H1 (cell line): Measurements from ENCODE around the gene CCDC12. TPM values are rescaled to one million over a fixed set of nuclear protein-coding genes. Genes with fewer than 3 reads are reported as not detected.

Experiments
- CTCF ChIA-PET: fragments of 300-600 bp; sonication (Branson Sonifier 250); formaldehyde crosslinking; loops from one replicate; lab custom pipeline; 2021; ENCODE audit not compliant: partially characterized antibody; lab: Charles Lee
- POLR2A ChIA-PET: fragments of 300-600 bp; sonication (Branson Sonifier 250); formaldehyde crosslinking; loops from one replicate; lab custom pipeline; 2021; ENCODE audit warnings: inconsistent platforms; ENCODE audit not compliant: partially characterized antibody; lab: Charles Lee
- DNase-seq, 2 experiments: peaks; one replicate each; pipeline versions ENCODE4 v3.0.0 to v3.0.0-alpha.2; 2010 to 2022; ENCODE audit warnings: low spot score in 2 of 2, low read depth in 1 of 2, mixed read lengths in 1 of 2
- FAIRE-seq: peaks from 2 replicates; lab custom pipeline; 2011; peaks lifted over from hg19 to GRCh38; lab: Jason Lieb, UNC
- H2AFZ ChIP-seq: 2 replicates; pipeline ENCODE4 v1.8.1; 2012; ENCODE audit warnings: low read length, inconsistent platforms
- H2AK5ac ChIP-seq: 2 replicates; pipeline ENCODE4 v1.6.1; 2013; ENCODE audit warnings: low read depth, low read length
- H2BK120ac ChIP-seq: replicated peaks from 2 replicates; pipeline ENCODE3; 2013; ENCODE audit warnings: low read depth, low read length, inconsistent platforms
- H2BK12ac ChIP-seq: 2 replicates; pipeline ENCODE4 v1.6.1; 2013; ENCODE audit warnings: low read depth, low read length
- H2BK15ac ChIP-seq: 2 replicates; pipeline ENCODE4 v1.6.1; 2013; ENCODE audit warnings: low read length
- H2BK20ac ChIP-seq: 2 replicates; pipeline ENCODE4 v1.6.1; 2013; ENCODE audit warnings: low read length
- H2BK5ac ChIP-seq: 2 replicates; pipeline ENCODE4 v1.6.1; 2013; ENCODE audit warnings: low read depth, low read length
- H3K14ac ChIP-seq: 2 replicates; pipeline ENCODE4 v1.6.1; 2013; ENCODE audit warnings: inconsistent platforms; ENCODE audit not compliant: insufficient read length
- H3K18ac ChIP-seq: 2 replicates; pipeline ENCODE4 v1.6.1; 2013; ENCODE audit warnings: low read length; ENCODE audit errors: extremely low read depth
- H3K23ac ChIP-seq: 2 replicates; pipeline ENCODE4 v1.6.1; 2013; ENCODE audit warnings: inconsistent platforms; ENCODE audit not compliant: insufficient read length
- H3K23me2 ChIP-seq: 2 replicates; pipeline ENCODE4 v1.6.1; 2013; ENCODE audit warnings: low read depth, low read length
- H3K27ac ChIP-seq: 2 replicates; pipeline ENCODE4 v1.6.1; 2011; ENCODE audit warnings: low read depth, low read length, inconsistent platforms
- H3K27me3 ChIP-seq, 4 experiments: replicated peaks in 1 of 4; 1 replicate in 1 of 4; 2 replicates in 3 of 4; pipeline versions ENCODE4 v1.6.1 to v1.8.1; 2011 to 2013; ENCODE audit warnings: low read length in 3 of 4, mild to moderate bottlenecking in 3 of 4, inconsistent platforms in 2 of 4, mixed read lengths in 2 of 4, moderate library complexity in 1 of 4; ENCODE audit not compliant: control insufficient read depth in 3 of 4, insufficient read depth in 3 of 4; ENCODE audit errors: extremely low read depth in 1 of 4
- H3K36me3 ChIP-seq, 4 experiments: 2 replicates each; pipeline versions ENCODE4 v1.6.1 to v1.8.1; 2011 to 2013; ENCODE audit warnings: mild to moderate bottlenecking in 4 of 4, low read length in 3 of 4, moderate library complexity in 2 of 4, control low read depth in 1 of 4, inconsistent platforms in 1 of 4; ENCODE audit not compliant: insufficient read depth in 4 of 4, control insufficient read depth in 2 of 4
- H3K4ac ChIP-seq: replicated peaks from 2 replicates; pipeline ENCODE3; 2013; ENCODE audit warnings: low read length, low read depth, mixed read lengths, inconsistent platforms; ENCODE audit not compliant: insufficient read length
- H3K4me1 ChIP-seq, 4 experiments: replicated peaks in 1 of 4; 1 replicate in 1 of 4; 2 replicates in 3 of 4; pipeline versions ENCODE4 v1.6.1 to v1.8.1; 2011 to 2013; ENCODE audit warnings: low read length in 3 of 4, inconsistent platforms in 2 of 4, mixed read lengths in 1 of 4; ENCODE audit not compliant: insufficient read depth in 4 of 4, control insufficient read depth in 3 of 4
- H3K4me2 ChIP-seq, 2 experiments: 2 replicates each; pipeline versions ENCODE4 v1.6.1 to v1.8.1; 2011 to 2013; ENCODE audit warnings: low read depth in 2 of 2, low read length in 2 of 2, control low read depth in 1 of 2, inconsistent platforms in 1 of 2, mild to moderate bottlenecking in 1 of 2; ENCODE audit not compliant: insufficient read depth in 1 of 2
- H3K4me3 ChIP-seq, 4 experiments: fragments of 200-600, 300-600 bp in 1 of 4; sonication (generic), shearing (Covaris generic), sonication (Bioruptor Twin) in 1 of 4; 2 replicates each; pipeline versions ENCODE4 v1.5.1 to v1.8.1; 2011 to 2016; ENCODE audit warnings: low read length in 4 of 4, low read depth in 3 of 4, control low read depth in 2 of 4, inconsistent platforms in 2 of 4, mild to moderate bottlenecking in 2 of 4, mixed read lengths in 1 of 4, moderate library complexity in 1 of 4; ENCODE audit not compliant: insufficient read depth in 2 of 4; ENCODE audit errors: extremely low read depth in 1 of 4
- H3K56ac ChIP-seq: replicated peaks from 2 replicates; pipeline ENCODE3; 2013; ENCODE audit warnings: low read depth, mild to moderate bottlenecking, mixed read lengths, low read length, inconsistent platforms; ENCODE audit not compliant: insufficient read length
- H3K79me1 ChIP-seq: 2 replicates; pipeline ENCODE4 v1.6.1; 2013; ENCODE audit warnings: low read depth, low read length, control low read depth
- H3K79me2 ChIP-seq, 2 experiments: 2 replicates each; pipeline versions ENCODE4 v1.6.1 to v1.8.1; 2012 to 2013; ENCODE audit warnings: low read length in 2 of 2, mild to moderate bottlenecking in 2 of 2, inconsistent platforms in 1 of 2; ENCODE audit not compliant: insufficient read depth in 2 of 2, control insufficient read depth in 1 of 2
- H3K9ac ChIP-seq, 4 experiments: replicated peaks in 1 of 4; 1 replicate in 1 of 4; 2 replicates in 3 of 4; pipeline versions ENCODE4 v1.6.1 to v1.8.1; 2011 to 2013; ENCODE audit warnings: low read depth in 3 of 4, low read length in 3 of 4, control low read depth in 2 of 4, mild to moderate bottlenecking in 2 of 4, moderate library complexity in 2 of 4, inconsistent platforms in 1 of 4; ENCODE audit errors: extremely low read depth in 1 of 4
- H3K9me3 ChIP-seq, 2 experiments: 2 replicates each; pipeline versions ENCODE4 v1.6.1 to v1.8.1; 2012 to 2013; ENCODE audit warnings: mild to moderate bottlenecking in 2 of 2, moderate library complexity in 2 of 2, control low read depth in 1 of 2, inconsistent platforms in 1 of 2, low read depth in 1 of 2, low read length in 1 of 2, mixed read lengths in 1 of 2; ENCODE audit not compliant: insufficient read depth in 2 of 2
- H4K20me1 ChIP-seq, 2 experiments: replicated peaks in 1 of 2; 2 replicates each; pipeline versions ENCODE3 to v1.8.1; 2011 to 2013; ENCODE audit warnings: inconsistent platforms in 2 of 2, low read length in 2 of 2, mild to moderate bottlenecking in 1 of 2; ENCODE audit not compliant: insufficient read depth in 2 of 2, control insufficient read depth in 1 of 2
- H4K5ac ChIP-seq: 2 replicates; pipeline ENCODE4 v1.6.1; 2013; ENCODE audit warnings: low read length, low read depth, mixed read lengths, inconsistent platforms; ENCODE audit not compliant: insufficient read length
- H4K8ac ChIP-seq: 2 replicates; pipeline ENCODE4 v1.8.0; 2013; ENCODE audit warnings: mild to moderate bottlenecking, moderate library complexity, low read length, inconsistent platforms; ENCODE audit not compliant: insufficient read depth; ENCODE audit errors: extremely low read depth
- H4K91ac ChIP-seq: replicated peaks from 2 replicates; pipeline ENCODE3; 2013; ENCODE audit warnings: low read length, mixed read lengths, inconsistent platforms; ENCODE audit not compliant: insufficient read length
- GTF2F1 ChIP-seq: IDR thresholded peaks from 2 replicates; pipeline ENCODE4 v1.6.1; 2012; ENCODE audit warnings: low read depth, low read length, improper control_type of control experiment, borderline replicate concordance
- KDM1A ChIP-seq: fragments of 200-600, 300-600 bp; sonication (generic); IDR thresholded peaks from 2 replicates; pipeline ENCODE4 v1.7.1; 2016; ENCODE audit warnings: mild to moderate bottlenecking, low read length, borderline replicate concordance
- WGBS, 2 experiments: shearing (Covaris generic) in 1 of 2; methylation state at CpG; one replicate each; pipeline versions ENCODE4 v1.1.6 to v1.1.7; 2013 to 2015; ENCODE audit warnings: low lambda C conversion rate in 2 of 2, mixed read lengths in 2 of 2, inconsistent platforms in 1 of 2, low coverage in 1 of 2, missing lambda C conversion rate in 1 of 2; ENCODE audit not compliant: insufficient replicate concordance in 2 of 2, insufficient coverage in 1 of 2, insufficient read length in 1 of 2; ENCODE audit errors: extremely low coverage in 1 of 2, missing lambda C conversion rate in 1 of 2; 5-methylcytosine and 5-hydroxymethylcytosine counted together
- polyA plus RNA-seq, 7 experiments: library from polyadenylated mRNA; depleted of rRNA in 3 of 7; stranded (reverse) in 5 of 7; unstranded in 2 of 7; fragments of >200 nt in 5 of 7; fragments of 200-250 nt in 2 of 7; gene quantifications; 1 replicate in 5 of 7; 2 replicates in 1 of 7; 4 replicates in 1 of 7; pipeline versions ENCODE4 v1.2.1 to v1.2.3, GENCODE V29; 2011 to 2013; ENCODE audit warnings: missing spikeins in 2 of 7, mixed read lengths in 2 of 7
- total RNA-seq: library from RNA; stranded (reverse); fragmentation: NEBNext Ultra II Directional; extraction: Animal tissue kit (Norgen Biotek cat#: 25700); gene quantifications from 2 replicates; pipeline ENCODE4 v1.2.1, GENCODE V29; 2021

Gene CCDC12
- total and polyA plus RNA-seq, 2 of the 8 experiments (the other 6 are each of a cell fraction or from before 2014, with no cell fraction given): 29.5 to 41.3 TPM

- Histone ChIP-seq H3K36me3 (no peaks in the 10 kb centered on the region), H3K4me3 (no peak overlapping the region), H3K23me2 (peaks cover 4% of the 10 kb centered on the region), H3K27ac (no peak overlapping the region), H4K8ac (no peak overlapping the region), H3K56ac (no peak overlapping the region), H2BK20ac (no peak overlapping the region), H4K20me1 (peaks cover 31 to 55% of the 10 kb centered on the region in 2 experiments), H2BK5ac (no peak overlapping the region), H2AK5ac (no peak overlapping the region), H3K4ac (no peak overlapping the region), H3K79me2 (peaks cover 47 to 95% of the 10 kb centered on the region in 2 experiments), H2BK120ac (no peak overlapping the region), H2AFZ (no peak overlapping the region), H3K23ac (no peak overlapping the region), H4K91ac (no peak overlapping the region), H3K9ac (no peak overlapping the region), H3K9me3 (no peaks in the 10 kb centered on the region), H3K18ac (no peak overlapping the region), H3K4me1 (peaks cover 4 to 13% (median 7%) of the 10 kb centered on the region in 4 experiments; a peak in 5 of 7 replicates), H3K4me2 (no peak overlapping the region), H2BK12ac (no peak overlapping the region), H2BK15ac (no peak overlapping the region), H3K79me1 (peaks cover 55% of the 10 kb centered on the region), H3K14ac (no peak overlapping the region), H4K5ac (no peak overlapping the region), H3K27me3 (no peaks in the 10 kb centered on the region)
- TF ChIP-seq KDM1A (no peak), GTF2F1 (no peak)
- WGBS, 2 experiments: 80% methylated on average over 11 of the region's 11 CpGs; no CpG with 5 or more reads in 1 of the 2 experiments
- FAIRE-seq (no peak), DNase-seq (no peak)
- ChIA-PET POLR2A (interaction anchor here (0.9 to 1.4 kb wide), 2 partner anchors 23 to 52 kb away, joined by 4 to 5 read pairs; partner anchors contain the start of gene NBEAL2), CTCF (interaction anchor here (1.2 to 1.9 kb wide), 5 partner anchors 22 to 283 kb away, joined by 3 to 10 read pairs (median 3); no protein-coding TSS in a partner anchor)
Observed at GRCh38 chr3:46957092-46957820, 19.3 kb downstream of the CCDC12 start.
